ENCODE results near the gene NINJ2. TPM values are rescaled to one million over a fixed set of nuclear protein-coding genes. Genes with fewer than 3 reads are reported as not detected.

Gene NINJ2
- total RNA-seq, 1 donor from 2014 or later: not detected

DNA sequence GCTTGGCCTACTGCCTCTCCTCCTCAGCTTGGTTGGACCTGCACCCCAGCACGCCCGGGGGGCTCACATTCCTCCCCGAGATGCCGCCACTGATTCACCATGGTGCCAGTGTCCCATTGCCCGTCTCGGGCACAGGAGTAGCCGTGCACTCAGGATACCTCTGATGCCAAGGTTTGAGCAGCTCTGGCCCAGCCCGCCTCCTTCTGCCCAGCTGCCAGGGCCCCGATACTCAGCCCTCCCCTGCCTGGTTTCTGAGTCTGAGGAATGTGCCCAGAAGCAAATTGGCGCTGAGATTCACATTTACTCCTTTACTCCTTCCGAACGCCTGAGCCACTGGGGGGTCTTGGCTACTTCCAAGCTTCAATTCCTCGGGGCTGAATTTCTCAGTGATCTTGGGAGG lies 63.5 kb downstream of the NINJ2 start:
- no peak for FAIRE-seq
- H3K4me2 ChIP-seq (ENCODE audit: low read length): no peak overlapping the region
- no peaks in the 10 kb centered on the region for H3K36me3 Mint-ChIP-seq (ENCODE audit: low read depth, unreplicated experiment)
- no peak overlapping the region for H3K27ac ChIP-seq (ENCODE audit: low read depth, low read length)
- H3K9me3 Mint-ChIP-seq (ENCODE audit: unreplicated experiment): no peaks in the 10 kb centered on the region
- peaks cover 3% of the 10 kb centered on the region for H3K27me3 Mint-ChIP-seq (ENCODE audit: low read depth, unreplicated experiment)
- H3K4me1 ChIP-seq (ENCODE audit: insufficient read depth, low read length): no peaks in the 10 kb centered on the region
- no peaks in the 10 kb centered on the region for H3K79me2 ChIP-seq (ENCODE audit: insufficient read depth, low read length)
- H3K4me3 ChIP-seq (ENCODE audit: insufficient read depth, low read depth, low read length): no peak overlapping the region
- no peaks in the 10 kb centered on the region for H3K9me3 ChIP-seq (ENCODE audit: insufficient read depth, low read depth, low read length)
- no peaks in the 10 kb centered on the region for H3K4me1 Mint-ChIP-seq (ENCODE audit: low read depth, unreplicated experiment)
- H3K9ac ChIP-seq (ENCODE audit: low read length): no peak overlapping the region
- no peak for TF ChIP-seq CTCF (IDR thresholded peaks at IDR 0.05; ENCODE audit: insufficient read depth, low read depth, low read length)
- H2AFZ ChIP-seq (ENCODE audit: low read depth, low read length): no peak overlapping the region
- no peak overlapping the region for H3K27ac Mint-ChIP-seq (ENCODE audit: unreplicated experiment)
- no peak for DNase-seq (ENCODE audit: low read depth)
- H3K4me3 Mint-ChIP-seq (ENCODE audit: unreplicated experiment): no peak overlapping the region
- no peaks in the 10 kb centered on the region for H3K27me3 ChIP-seq (ENCODE audit: insufficient read depth, low read length)
- H3K36me3 ChIP-seq (ENCODE audit: insufficient read depth, low read length): no peaks in the 10 kb centered on the region
- no peaks in the 10 kb centered on the region for H4K20me1 ChIP-seq (ENCODE audit: insufficient read depth, low read length)

DNA sequence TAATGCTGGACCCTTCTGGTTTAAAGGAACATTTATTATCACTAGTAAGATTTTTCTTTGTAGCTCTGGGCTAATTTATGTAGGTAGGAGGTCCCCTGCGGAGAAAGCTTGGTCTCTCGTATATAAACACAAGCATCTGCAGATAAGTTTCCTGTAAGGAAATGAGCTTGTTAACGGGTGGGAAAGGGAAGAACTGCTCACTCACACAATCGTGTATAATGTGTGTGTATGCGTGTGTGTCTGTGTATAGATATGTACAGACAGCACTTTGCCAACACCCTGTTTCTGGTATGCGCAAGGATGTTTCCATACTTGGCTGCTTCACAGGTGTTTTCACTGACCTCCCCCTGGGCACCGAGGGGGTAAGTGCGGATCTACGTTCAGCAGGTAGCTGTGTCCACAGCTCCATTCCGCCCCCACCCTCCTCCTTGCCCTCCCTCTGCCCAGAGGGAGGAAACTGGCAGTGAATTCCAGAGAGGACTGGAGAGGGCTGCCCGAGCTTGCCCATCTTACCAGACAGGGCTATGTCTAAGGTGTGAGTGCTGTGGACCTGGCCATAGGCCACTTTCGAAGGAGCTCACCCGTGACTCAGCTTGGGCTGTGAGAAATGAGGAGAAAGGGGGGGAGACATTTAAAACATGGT lies 65.2 kb downstream of the NINJ2 start:
- Histone ChIP-seq H3K36me3 (ENCODE audit: insufficient read depth, low read length) (no peaks in the 10 kb centered on the region), H3K4me2 (ENCODE audit: low read length) (no peak overlapping the region), H4K20me1 (ENCODE audit: insufficient read depth, low read length) (no peaks in the 10 kb centered on the region), H3K4me1 (ENCODE audit: insufficient read depth, low read length) (no peaks in the 10 kb centered on the region), H3K27me3 (ENCODE audit: insufficient read depth, low read length) (no peaks in the 10 kb centered on the region), H2AFZ (ENCODE audit: low read depth, low read length) (no peak overlapping the region), H3K4me3 (ENCODE audit: insufficient read depth, low read depth, low read length) (no peak overlapping the region), H3K79me2 (ENCODE audit: insufficient read depth, low read length) (no peaks in the 10 kb centered on the region), H3K9me3 (ENCODE audit: insufficient read depth, low read depth, low read length) (no peaks in the 10 kb centered on the region), H3K27ac (ENCODE audit: low read depth, low read length) (no peak overlapping the region), H3K9ac (ENCODE audit: low read length) (no peak overlapping the region)
- Mint-ChIP-seq H3K9me3 (ENCODE audit: unreplicated experiment) (no peaks in the 10 kb centered on the region), H3K36me3 (ENCODE audit: low read depth, unreplicated experiment) (no peaks in the 10 kb centered on the region), H3K27me3 (ENCODE audit: low read depth, unreplicated experiment) (peaks cover 3% of the 10 kb centered on the region), H3K4me1 (ENCODE audit: low read depth, unreplicated experiment) (no peaks in the 10 kb centered on the region), H3K27ac (ENCODE audit: unreplicated experiment) (no peak overlapping the region), H3K4me3 (ENCODE audit: unreplicated experiment) (no peak overlapping the region)
- TF ChIP-seq CTCF (IDR thresholded peaks at IDR 0.05; ENCODE audit: insufficient read depth, low read depth, low read length) (no peak), EZH2 (IDR thresholded peaks at IDR 0.05; ENCODE audit: insufficient read depth, low read length) (no peak)
- DNase-seq (ENCODE audit: low read depth) (no peak), FAIRE-seq (no peak)

GRCh38 chr12:593396-594270 lies 69.6 kb downstream of the NINJ2 start:
- Mint-ChIP-seq H3K27ac (ENCODE audit: unreplicated experiment) (no peak overlapping the region), H3K27me3 (ENCODE audit: low read depth, unreplicated experiment) (peaks cover 24% of the 10 kb centered on the region), H3K36me3 (ENCODE audit: low read depth, unreplicated experiment) (no peaks in the 10 kb centered on the region), H3K9me3 (ENCODE audit: unreplicated experiment) (no peaks in the 10 kb centered on the region), H3K4me1 (ENCODE audit: low read depth, unreplicated experiment) (no peaks in the 10 kb centered on the region), H3K4me3 (ENCODE audit: unreplicated experiment) (no peak overlapping the region)
- FAIRE-seq (no peak), DNase-seq (ENCODE audit: low read depth) (no peak)
- no peaks in the 10 kb centered on the region for H3K9me3 ChIP-seq (ENCODE audit: insufficient read depth, low read depth, low read length)
- no peaks in the 10 kb centered on the region for H3K4me1 ChIP-seq (ENCODE audit: insufficient read depth, low read length)
- H3K79me2 ChIP-seq (ENCODE audit: insufficient read depth, low read length): no peaks in the 10 kb centered on the region
- H3K36me3 ChIP-seq (ENCODE audit: insufficient read depth, low read length): no peaks in the 10 kb centered on the region
- H3K4me2 ChIP-seq (ENCODE audit: low read length): no peak overlapping the region
- no peak overlapping the region for H3K27ac ChIP-seq (ENCODE audit: low read depth, low read length)
- TF ChIP-seq EZH2 (IDR thresholded peaks at IDR 0.05; ENCODE audit: insufficient read depth, low read length) (no peak), CTCF (IDR thresholded peaks at IDR 0.05; ENCODE audit: insufficient read depth, low read depth, low read length) (no peak)
- H3K4me3 ChIP-seq (ENCODE audit: insufficient read depth, low read depth, low read length): no peak overlapping the region
- H4K20me1 ChIP-seq (ENCODE audit: insufficient read depth, low read length): no peaks in the 10 kb centered on the region
- peaks cover 5% of the 10 kb centered on the region for H3K27me3 ChIP-seq (ENCODE audit: insufficient read depth, low read length)
- H2AFZ ChIP-seq (ENCODE audit: low read depth, low read length): no peak overlapping the region
- H3K9ac ChIP-seq (ENCODE audit: low read length): no peak overlapping the region

All from astrocyte (in vitro differentiated cells and primary cell).